Nephron (organoid): ENCODE data around the gene GLCCI1.
"Not testable (repeated sequence)": the region's sequence is repeated elsewhere in the genome, so short reads cannot be mapped to it uniquely, and the experiment has no call there.

ENCODE experiments used
- H3K27ac Mint-ChIP-seq, 3 experiments: 2 replicates each; pipeline ENCODE4 v1.8.0; 2020; ENCODE audit warnings: mixed read lengths in 3 of 3, mild to moderate bottlenecking in 2 of 3, moderate library complexity in 1 of 3
- H3K27me3 Mint-ChIP-seq: 2 replicates; pipeline ENCODE4 v1.8.0; 2021; ENCODE audit warnings: low read depth, mild to moderate bottlenecking, moderate library complexity, mixed read lengths
- H3K36me3 Mint-ChIP-seq: 2 replicates; pipeline ENCODE4 v1.8.0; 2020; ENCODE audit warnings: low read depth, mixed read lengths
- H3K4me1 Mint-ChIP-seq: 2 replicates; pipeline ENCODE4 v1.8.0; 2020; ENCODE audit warnings: mixed read lengths
- H3K4me3 Mint-ChIP-seq, 3 experiments: 2 replicates each; pipeline ENCODE4 v1.8.0; 2020; ENCODE audit warnings: mild to moderate bottlenecking in 3 of 3, mixed read lengths in 3 of 3, moderate library complexity in 2 of 3
- H3K9me3 Mint-ChIP-seq: 2 replicates; pipeline ENCODE4 v1.8.0; 2020; ENCODE audit warnings: mixed read lengths
- CTCF ChIP-seq, 3 experiments: fragments of 200-600 bp; sonication (generic); IDR thresholded peaks; one replicate each; pipeline ENCODE4 v1.5.0; 2021; ENCODE audit warnings: antibody characterized with exemption in 3 of 3; ENCODE audit not compliant: unreplicated experiment in 3 of 3

GLCCI1 gene

DNA sequence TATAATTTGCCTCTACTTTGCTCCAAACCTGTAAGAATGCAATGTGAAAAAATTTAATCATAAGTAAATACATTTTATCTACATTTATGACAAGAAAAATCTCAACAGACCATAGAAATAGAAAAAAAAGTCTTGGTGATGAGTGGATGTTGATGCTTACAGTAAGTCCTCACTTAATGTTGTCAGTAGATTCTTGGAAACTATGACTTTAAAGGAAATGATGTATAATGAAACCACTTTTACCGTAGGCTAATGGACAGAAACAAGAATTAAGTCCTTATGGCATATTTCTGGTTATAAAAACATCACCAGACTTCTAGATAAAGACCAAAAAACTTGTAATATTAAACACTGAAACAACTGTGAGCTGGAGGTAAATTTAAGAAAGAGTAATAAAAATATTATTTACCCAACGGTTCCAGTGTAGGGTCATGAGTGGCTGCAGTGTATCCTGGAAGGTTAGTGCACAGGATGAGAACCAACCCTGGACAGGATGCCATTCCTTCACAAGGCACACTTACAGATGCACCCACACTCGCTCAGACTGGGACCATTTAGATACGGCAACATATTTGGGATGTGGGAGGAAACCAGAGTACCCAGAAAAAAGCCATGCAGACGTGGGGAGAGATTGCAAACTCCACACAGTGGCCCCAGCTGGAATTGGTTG, 76.3 kb downstream of the GLCCI1 start:
- Mint-ChIP-seq H3K4me1 (no peaks in the 10 kb centered on the region), H3K9me3 (no peaks in the 10 kb centered on the region), H3K27ac (no peak overlapping the region), H3K36me3 (peaks cover 40% of the 10 kb centered on the region), H3K27me3 (no peaks in the 10 kb centered on the region), H3K4me3 (no peak overlapping the region)
- no peak for TF ChIP-seq CTCF (IDR thresholded peaks at IDR 0.05; ENCODE audit: unreplicated experiment in 3 of 3)

DNA sequence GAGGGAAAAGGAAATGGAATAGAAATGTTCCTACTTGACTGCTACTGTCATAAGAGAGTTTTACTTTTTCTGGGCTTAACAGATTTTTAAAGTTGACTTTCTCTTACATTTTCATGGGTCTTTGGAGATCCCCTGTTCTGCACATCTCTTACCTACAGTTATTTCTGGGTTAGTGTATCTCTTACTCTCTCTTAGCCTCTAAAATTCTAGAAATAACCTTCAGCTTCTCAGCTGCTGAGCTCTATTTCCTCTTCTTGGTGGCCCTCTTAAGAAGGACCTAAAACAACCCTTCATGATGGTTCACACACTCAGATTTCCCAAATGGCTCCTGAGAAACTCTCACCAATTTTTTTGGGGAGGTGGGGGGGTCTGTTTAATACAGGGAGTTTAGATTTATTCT, 79.5 kb downstream of the GLCCI1 start:
- not testable (repeated sequence) for H3K4me3 Mint-ChIP-seq, H3K27ac Mint-ChIP-seq, H3K27me3 Mint-ChIP-seq, H3K9me3 Mint-ChIP-seq, H3K4me1 Mint-ChIP-seq
- H3K36me3 Mint-ChIP-seq: peaks cover 20% of the 10 kb centered on the region

- Mint-ChIP-seq H3K4me3 (no peak overlapping the region), H3K4me1 (no peaks in the 10 kb centered on the region), H3K9me3 (no peaks in the 10 kb centered on the region), H3K27me3 (no peaks in the 10 kb centered on the region), H3K36me3 (peaks cover 17% of the 10 kb centered on the region), H3K27ac (no peak overlapping the region)
- TF ChIP-seq CTCF (IDR thresholded peaks at IDR 0.05; ENCODE audit: unreplicated experiment in 3 of 3): no peak
Measured at GRCh38 chr7:8051373-8051772, 82.8 kb downstream of the GLCCI1 start.

DNA sequence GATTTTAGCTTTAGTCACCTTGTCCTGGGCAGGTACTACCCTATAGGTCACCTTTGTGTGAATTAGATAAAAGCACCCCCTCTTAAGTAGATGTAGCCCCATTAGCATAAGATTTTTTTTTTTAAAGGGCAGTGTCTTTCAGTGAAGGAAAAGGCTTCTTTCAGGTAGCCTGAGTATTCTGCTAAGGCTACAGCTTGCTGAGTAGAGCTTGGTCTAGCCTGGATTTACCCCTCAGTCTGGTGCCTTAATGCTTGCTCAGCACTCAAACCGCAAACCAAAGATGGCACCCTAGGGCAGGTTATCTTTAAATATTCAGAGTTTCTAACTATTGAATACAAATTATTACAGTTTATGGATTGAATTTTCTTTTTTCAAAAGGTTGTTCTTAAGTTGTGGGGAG, 83.4 kb downstream of the GLCCI1 start:
- no peak for TF ChIP-seq CTCF (IDR thresholded peaks at IDR 0.05; ENCODE audit: unreplicated experiment in 3 of 3)
- no peak overlapping the region for H3K27ac Mint-ChIP-seq
- H3K27me3 Mint-ChIP-seq: no peaks in the 10 kb centered on the region
- H3K4me3 Mint-ChIP-seq: no peak overlapping the region
- H3K4me1 Mint-ChIP-seq: no peaks in the 10 kb centered on the region
- peaks cover 15% of the 10 kb centered on the region for H3K36me3 Mint-ChIP-seq
- no peaks in the 10 kb centered on the region for H3K9me3 Mint-ChIP-seq

GRCh38 chr7:8052824-8053223, 84.2 kb downstream of the GLCCI1 start:
- Mint-ChIP-seq H3K27ac (no peak overlapping the region), H3K4me3 (no peak overlapping the region), H3K36me3 (peaks cover 24% of the 10 kb centered on the region), H3K4me1 (no peaks in the 10 kb centered on the region), H3K9me3 (no peaks in the 10 kb centered on the region), H3K27me3 (no peaks in the 10 kb centered on the region)
- no peak for TF ChIP-seq CTCF (IDR thresholded peaks at IDR 0.05; ENCODE audit: unreplicated experiment in 3 of 3)

GRCh38 chr7:8056439-8056838, 87.8 kb downstream of the GLCCI1 start:
- Mint-ChIP-seq H3K36me3 (peaks cover 35% of the 10 kb centered on the region), H3K27me3 (no peaks in the 10 kb centered on the region), H3K4me1 (no peaks in the 10 kb centered on the region), H3K4me3 (no peak overlapping the region), H3K9me3 (no peaks in the 10 kb centered on the region), H3K27ac (no peak overlapping the region)
- TF ChIP-seq CTCF (IDR thresholded peaks at IDR 0.05; ENCODE audit: unreplicated experiment in 3 of 3): no peak
